HL-60 (cell line): ENCODE data around the gene ZDHHC7.

ENCODE experiments used
- DNase-seq, 2 experiments: peaks; one replicate each; pipeline ENCODE4 v3.0.0-alpha.2; 2010 to 2020; ENCODE audit warnings: low read depth in 1 of 2, low spot score in 1 of 2
- H3K27ac ChIP-seq: fragments of 250-450 bp; sonication (Bioruptor Pico); replicated peaks from 2 replicates; pipeline ENCODE4 v1.5.1; 2020; ENCODE audit warnings: mild to moderate bottlenecking, moderate library complexity
- H3K27me3 ChIP-seq: fragments of 250-450 bp; sonication (Bioruptor Pico); 2 replicates; pipeline ENCODE4 v1.5.1; 2021; ENCODE audit warnings: mild to moderate bottlenecking, moderate library complexity; ENCODE audit not compliant: insufficient read depth, poor library complexity, severe bottlenecking
- H3K4me3 ChIP-seq: replicated peaks from 2 replicates; pipeline ENCODE4 v1.5.1; 2011; ENCODE audit warnings: mild to moderate bottlenecking, control low read depth, low read length; ENCODE audit not compliant: insufficient read depth
- CTCF ChIP-seq: IDR thresholded peaks from one replicate; pipeline ENCODE4 v1.5.1; 2011; ENCODE audit warnings: low read length, control low read depth, inconsistent platforms; ENCODE audit not compliant: insufficient read depth
- GABPA ChIP-seq: IDR thresholded peaks from 2 replicates; pipeline ENCODE4 v1.6.1; 2012; ENCODE audit warnings: low read depth
- POLR2AphosphoS5 ChIP-seq: IDR thresholded peaks from 2 replicates; pipeline ENCODE4 v1.6.1; 2012; ENCODE audit warnings: low read depth
- REST ChIP-seq: IDR thresholded peaks from 2 replicates; pipeline ENCODE4 v1.6.1; 2012; ENCODE audit warnings: low read depth; ENCODE audit not compliant: insufficient replicate concordance
- SPI1 ChIP-seq: IDR thresholded peaks from 2 replicates; pipeline ENCODE4 v1.6.1; 2012; ENCODE audit warnings: low read depth, mild to moderate bottlenecking, borderline replicate concordance

The ZDHHC7 gene

GRCh38 chr16:84986102-84986501, 25.2 kb downstream of the ZDHHC7 start:
- Histone ChIP-seq H3K27ac (no peak overlapping the region), H3K4me3 (no peak overlapping the region), H3K27me3 (no peaks in the 10 kb centered on the region)
- no peak for DNase-seq
- TF ChIP-seq CTCF: no peak
- no peak for TF ChIP-seq REST

- no peak for DNase-seq
- TF ChIP-seq REST: no peak
- no peak for TF ChIP-seq SPI1
- no peak for TF ChIP-seq GABPA
- TF ChIP-seq CTCF: no peak
- TF ChIP-seq POLR2AphosphoS5: no peak
- no peak overlapping the region for H3K27ac ChIP-seq
Measured at GRCh38 chr16:84985079-84986065, 26.0 kb downstream of the ZDHHC7 start.

GRCh38 chr16:84982434-84982833, 28.9 kb downstream of the ZDHHC7 start:
- Histone ChIP-seq H3K27me3 (no peaks in the 10 kb centered on the region), H3K4me3 (no peak overlapping the region), H3K27ac (peak overlapping the region; percentile 59)
- peak in 1 of 2 experiments; percentile 55 for DNase-seq
- TF ChIP-seq SPI1 (0 out of 2 replicates have a peak, but pooled peaks have one; percentile 3), POLR2AphosphoS5 (no peak), CTCF (no peak), REST (no peak), GABPA (no peak)

More at GRCh38 chr16:84985079-84986065, 26.0 kb downstream of the ZDHHC7 start:
- Histone ChIP-seq H3K4me3 (no peak overlapping the region), H3K27me3 (no peaks in the 10 kb centered on the region)
